ENCODE results near the gene KCNK5.

Gene KCNK5

DNA sequence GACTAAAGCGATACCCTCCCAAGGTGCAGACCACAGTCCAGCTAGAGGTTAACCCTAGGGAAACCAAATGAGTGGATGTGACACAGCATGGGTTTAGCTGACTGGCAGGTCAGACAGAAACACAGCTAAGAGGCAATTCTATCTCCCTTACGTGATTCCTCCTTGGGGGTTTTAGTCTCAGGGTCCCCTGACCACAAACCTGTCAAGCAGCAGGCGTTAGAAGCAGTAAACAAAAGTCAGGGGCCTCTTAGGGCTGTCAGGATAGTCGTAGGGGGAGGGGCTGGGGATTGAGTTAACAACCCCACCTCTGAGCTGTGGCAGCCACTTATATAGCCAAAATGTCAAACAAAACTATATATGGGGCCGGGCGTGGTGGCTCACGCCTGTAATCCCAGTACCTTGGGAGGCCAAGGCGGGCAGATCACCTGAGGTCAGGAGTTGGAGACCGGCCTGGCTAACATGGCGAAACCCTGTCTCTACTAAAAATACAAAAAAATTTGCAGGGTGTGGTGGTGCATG lies 13.6 kb downstream of the KCNK5 start:
- no peak for DNase-seq (ENCODE audit: low spot score)

DNA sequence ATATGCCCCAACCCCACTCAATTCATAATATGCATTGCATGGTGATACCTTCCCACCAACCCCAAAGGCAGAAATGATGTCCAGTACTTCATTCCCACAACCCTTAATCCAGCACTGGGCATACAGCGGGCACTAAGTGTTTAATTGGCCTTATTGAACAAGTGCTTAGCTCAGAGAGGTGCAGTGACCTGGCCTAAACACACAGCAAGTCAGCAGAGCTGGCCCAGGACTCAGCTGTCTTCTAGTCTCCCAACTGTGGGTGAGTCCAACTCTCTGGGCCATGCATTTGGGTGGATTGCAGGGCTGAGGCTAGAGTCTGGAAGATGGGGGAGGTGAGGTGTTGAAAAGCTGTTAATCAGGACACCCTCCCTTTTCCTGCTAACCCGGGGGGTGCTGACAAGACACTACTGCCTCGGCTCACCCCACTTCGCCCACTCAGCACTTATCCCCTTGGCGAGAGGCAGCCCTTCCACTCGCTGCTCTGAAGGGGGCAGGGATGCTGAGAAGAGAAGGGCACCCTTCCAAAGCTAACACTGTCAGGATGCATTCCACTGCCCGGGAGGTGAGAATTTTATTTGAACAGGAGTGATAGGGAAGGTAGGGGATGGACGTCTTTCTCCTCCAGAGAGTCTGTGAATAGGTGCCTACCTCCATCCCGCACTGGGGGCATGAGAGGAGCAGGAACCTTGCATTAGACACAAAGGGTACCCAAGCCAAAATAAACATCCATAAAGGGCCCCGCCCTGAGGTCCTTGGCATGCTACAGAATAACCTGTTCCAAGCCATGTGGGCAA lies 14.2 kb downstream of the KCNK5 start:
- no peak for DNase-seq (ENCODE audit: low spot score)

DNA sequence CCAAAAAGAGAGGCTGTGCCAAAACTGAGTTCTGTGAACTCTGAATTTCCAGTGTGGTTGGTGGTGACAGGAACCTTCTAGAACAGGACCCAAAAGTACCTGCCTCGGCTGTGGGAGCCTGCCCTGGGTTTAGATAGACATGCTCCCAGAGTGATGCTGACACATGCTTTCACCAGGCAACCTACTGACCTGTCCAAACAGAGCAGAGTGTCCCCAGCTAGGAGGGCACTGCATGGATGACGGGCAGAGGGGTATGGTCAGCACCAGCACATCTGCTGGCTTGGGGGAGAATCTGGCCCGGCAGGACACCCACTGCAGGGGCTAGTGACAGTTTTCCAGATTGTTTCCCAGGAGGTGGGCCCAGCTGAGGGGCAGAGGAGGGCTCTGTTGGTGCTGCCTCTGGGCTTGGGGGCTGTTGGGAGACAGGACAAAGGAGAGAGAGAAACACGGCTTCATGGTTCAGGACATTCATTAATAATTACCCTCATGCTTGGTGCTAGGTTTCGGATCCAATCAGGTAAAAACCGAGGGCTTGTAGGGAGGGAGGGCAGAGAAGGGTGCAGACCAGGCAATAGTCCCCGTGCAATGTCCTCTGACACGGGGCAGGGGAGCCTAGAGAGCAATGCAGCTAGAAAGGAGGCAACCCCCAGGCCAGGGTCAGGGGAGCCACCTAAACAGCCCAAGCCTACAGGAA lies 15.0 kb downstream of the KCNK5 start:
- no peak for DNase-seq (ENCODE audit: low spot score)

DNA sequence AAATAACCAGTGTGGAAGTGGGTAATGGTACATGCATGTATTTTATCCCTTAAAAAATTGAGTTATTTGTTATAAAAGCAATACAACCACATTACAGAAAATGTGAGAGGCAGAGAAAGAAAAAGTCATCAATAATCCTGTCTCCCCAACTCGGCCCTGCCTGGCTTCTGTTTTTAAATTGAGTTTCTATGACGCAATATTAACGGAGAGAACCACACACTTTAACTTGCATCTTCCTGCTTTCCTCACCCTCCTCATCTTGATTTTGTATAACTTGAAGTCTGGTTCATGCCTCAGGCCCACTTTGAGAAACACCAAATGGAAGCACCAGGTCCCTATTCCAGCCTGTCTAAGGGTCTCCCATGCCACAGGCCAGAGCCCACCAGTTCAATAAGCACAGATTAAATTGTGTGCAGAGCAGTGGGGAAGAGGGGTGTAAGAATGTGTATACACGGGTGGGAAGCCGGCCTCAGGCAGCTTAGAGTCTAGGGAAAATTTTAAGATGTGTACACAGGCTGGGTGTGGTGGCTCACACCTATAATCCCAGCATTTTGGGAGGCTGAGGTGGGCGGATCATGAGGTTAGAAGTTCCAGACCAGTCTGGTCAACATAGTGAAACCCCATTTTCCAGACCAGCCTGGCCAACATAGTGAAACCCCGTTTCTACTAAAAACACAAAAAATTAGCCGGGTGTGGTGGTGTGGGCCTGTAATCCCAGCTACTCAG lies 15.9 kb downstream of the KCNK5 start:
- DNase-seq (ENCODE audit: low spot score), result no peak

DNA sequence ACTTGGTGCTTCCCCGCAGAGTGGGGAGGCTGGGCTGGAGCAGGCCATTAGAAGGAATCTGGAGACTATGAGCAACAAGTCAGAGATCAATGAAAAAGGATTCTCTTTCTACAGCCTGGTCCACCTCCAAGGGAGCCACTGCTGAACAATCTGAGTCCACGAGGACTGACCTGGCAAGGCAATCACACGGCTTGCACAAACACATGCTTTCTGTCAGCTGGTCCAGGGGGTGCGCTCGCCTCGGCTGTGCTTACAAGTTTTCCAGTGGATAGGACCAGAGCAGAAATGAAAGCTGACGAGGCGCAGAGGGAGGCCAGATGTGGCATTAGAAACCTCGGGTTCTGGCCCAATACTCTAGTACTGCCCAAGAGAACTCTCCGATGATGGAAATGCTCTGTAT lies 18.1 kb downstream of the KCNK5 start:
- no peak for DNase-seq (ENCODE audit: low spot score)

DNA sequence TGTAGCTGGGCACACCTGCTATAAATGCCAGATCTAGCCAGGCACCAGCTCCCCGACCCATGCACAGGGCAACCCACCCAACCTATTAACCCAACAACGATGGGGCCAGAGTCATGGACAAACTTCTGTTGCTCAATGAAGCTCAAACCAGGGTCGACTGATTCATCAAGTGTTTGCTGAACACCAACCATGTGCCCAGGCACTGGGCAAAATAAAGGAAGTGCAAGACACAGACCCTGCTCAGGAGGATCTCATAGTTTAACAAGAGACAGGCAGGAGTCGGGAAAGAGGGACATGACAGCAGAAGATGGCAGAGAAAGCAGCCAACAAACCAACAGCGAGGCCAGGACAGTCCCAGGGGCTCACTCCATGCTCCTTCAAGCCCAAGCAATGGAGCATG lies 18.8 kb downstream of the KCNK5 start:
- no peak for DNase-seq (ENCODE audit: low spot score)

DNA sequence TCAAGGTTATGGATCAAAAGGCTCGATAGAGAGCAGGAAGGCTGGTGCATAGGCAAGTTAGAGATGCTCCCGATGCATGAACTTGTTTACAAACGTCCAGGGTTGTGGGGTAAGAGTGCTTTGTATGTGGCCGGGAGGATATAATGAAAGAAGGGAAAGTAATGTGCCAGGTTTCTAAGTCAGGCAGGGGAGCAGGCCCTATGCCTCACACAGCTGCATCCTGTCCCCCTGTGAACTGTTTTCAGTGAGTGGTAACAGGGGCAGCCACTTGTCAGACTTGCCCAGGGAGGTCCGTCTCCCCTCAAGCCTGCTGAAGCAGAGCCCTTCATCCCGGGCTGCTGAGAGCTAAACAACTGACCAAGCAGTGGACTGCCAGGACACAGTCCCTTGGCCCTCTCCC lies 19.4 kb downstream of the KCNK5 start:
- no peak for DNase-seq (ENCODE audit: low spot score)

DNA sequence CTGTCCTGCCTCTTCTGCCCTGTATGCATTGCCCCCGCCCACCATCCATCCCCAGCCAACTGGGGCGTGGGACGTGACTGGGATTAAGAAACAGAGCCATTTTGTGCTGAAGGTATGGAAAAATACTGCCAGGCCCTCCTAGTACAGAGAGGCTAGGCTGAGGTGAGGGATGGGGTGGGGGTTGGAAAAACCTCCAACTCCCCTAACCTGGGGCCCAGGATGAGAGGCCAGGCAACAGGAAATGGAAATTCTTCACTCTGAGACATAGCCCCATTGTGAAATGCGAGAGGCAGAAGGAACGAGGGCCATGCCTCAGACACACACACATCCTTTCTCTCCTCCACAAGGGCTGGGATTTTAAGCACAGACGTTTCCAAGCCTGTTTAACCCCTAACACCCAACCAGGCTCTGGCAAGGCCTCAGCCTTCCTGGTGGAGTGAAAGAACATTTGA lies 19.9 kb downstream of the KCNK5 start:
- DNase-seq (ENCODE audit: low spot score), result no peak

DNA sequence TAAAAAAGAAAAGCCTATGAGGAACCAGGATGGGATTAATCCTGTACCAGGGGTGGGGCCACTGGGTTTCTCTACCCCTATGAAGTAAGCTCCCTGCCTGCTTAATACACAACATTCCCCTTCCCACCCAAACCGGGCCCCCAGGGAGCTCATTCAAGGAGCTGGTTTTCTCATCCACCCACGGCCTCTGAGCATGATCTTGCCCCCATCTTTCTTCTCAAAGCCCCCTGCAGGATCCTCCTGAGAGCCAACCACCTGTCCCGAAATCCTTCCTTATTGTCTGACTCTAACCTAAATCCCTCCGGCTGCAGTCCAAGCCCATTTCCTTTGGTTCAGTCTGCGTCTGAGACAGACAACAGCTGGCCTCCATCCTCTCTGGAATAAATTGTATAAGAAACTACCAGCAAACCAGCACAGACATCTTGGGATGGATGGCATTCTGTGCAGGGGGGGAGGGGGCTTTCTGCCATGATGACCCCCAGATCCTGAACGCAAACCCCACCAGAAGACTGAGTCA lies 21.0 kb downstream of the KCNK5 start:
- peak; percentile 77 for DNase-seq (ENCODE audit: low spot score)

DNA sequence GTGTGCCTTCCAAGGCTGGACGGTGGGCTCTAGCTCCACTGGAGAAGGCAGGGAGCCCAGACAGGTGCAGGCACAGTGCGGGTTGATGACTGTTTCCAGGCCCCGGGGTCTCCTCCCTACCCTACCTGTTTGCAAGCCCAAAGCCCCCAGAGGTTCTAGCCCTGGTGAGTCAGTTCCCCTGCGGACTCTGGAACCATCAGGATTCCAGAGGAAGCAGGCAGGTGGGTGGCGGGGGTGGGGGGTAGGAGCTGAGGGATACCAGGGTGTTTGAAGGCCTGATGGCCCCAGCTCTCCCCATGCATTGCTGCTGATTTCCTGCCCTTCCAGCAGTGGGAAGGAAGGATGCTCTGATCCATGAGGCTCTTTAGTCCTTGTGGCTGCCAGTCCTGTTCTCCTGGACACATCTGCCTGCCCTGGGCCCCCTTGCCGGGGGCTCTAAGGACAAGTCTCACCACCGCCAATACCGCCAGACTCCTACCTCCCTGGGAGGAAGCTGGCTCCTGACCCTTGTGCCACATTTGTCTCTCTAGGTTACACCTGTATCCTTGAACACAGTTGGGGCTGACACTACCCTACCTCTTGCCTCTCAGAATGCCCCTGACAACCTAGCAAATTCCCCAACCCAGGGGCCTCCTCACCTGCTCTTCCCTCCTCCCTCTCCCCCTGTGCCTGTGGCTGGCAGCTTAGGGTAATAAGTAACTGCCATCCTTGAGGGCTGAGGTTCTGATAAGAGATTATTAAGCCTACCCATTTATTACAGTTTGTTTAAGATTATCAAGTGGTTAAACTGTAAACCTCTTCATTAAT lies 21.7 kb downstream of the KCNK5 start:
- DNase-seq (ENCODE audit: low spot score), result no peak

DNA sequence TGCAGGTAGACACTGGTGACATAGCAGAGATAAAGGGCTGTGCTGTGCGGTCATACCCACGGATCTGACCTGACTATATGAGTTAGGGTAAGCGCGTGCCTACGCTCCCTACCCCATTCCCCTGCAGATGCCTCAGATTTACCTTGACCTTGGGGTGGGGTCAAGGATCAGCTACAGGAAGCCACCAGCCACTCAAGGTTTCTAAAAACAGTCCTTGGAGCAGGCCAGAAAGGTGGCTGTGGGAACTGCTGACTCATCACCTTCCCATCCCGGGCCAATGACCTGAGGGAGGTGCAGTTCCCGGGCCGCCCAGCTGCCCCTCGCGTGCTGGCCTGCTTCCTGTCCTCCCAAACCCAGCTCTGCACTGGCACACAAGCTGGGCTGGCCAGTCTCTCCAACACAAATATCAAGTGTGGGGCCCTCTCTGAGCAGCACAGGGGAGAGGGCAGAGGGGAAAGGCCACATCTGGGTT lies 23.0 kb downstream of the KCNK5 start:
- DNase-seq (ENCODE audit: low spot score), result no peak

DNA sequence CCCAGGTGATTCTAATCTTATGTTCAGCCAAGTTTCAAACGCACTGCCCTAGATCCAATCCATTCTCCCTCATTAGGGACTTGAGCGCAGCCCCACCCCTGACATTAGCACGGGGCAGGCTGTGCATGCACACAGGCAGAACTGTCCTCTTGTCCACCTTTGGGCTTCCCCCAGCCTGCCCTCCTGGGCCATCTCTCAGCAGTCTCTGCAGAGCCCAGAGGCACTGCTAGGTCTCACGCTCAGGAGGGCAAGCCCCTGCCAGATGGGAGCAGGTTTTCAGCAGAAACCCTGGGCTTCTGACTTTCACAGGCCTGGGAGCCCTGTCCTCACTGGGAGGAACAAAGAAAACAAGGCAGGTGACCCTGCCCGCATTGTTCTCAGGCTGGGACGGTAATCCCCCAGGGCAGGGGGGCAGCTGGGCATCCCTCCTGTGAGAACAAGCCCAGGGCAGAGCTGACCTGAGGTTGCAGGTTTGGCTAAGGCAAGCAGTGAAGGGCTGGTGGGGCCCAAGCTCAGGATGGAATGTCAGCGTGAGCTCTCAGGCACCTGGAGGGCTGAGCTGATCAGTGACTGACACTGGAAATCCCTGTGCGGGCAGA lies 24.5 kb downstream of the KCNK5 start:
- no peak for DNase-seq (ENCODE audit: low spot score)

DNA sequence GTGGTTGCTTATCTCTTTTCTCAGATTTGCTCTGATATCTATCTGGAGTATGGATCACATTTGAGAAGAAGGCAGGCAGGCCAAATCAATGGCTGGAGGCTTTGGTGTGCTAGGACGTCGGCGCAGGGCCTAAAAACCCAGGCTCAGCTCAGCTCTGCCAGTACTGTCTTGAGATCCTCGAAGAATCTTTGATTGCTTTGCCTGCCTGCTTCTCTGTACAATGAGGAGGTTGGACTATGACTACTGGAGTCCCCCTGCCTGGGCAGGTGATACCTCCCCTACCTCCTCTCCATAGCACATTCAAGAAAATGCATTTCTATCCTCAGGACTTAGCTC lies 25.1 kb downstream of the KCNK5 start:
- DNase-seq (ENCODE audit: low spot score), result no peak

DNA sequence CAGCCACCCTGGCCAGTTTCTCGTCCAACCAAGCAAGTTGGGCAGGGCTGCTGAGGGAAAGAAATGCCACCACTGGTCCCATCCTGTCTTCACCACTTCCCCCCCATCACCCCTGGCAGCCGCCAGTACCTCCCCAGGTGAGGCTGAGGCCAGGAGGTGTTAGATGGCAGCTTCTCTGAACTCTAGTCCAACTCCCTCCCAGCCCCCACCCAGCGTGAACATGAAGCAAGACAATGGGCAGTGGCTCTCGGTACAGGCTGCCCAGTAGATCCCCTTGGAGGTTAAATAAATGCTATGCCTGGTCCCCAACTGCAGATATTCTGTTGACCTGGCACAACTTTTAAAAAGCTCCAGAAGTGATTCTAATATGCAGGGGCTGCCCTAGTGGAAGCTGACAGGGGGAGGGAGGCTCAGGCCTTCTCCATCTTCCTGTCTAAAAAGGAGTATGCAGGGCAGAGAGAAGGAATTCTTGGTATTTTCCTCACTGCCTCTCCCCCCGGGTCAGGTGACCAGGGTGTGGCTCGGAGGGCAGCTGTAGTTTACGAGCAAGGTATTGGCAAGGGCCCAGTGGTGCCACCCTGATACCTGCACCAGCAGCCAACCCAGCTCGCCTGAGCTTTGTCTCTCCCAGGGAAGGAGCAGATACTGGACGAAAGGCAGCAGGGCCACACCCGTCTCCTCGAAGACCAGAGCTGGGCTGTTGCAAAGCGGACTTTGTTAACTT lies 25.7 kb downstream of the KCNK5 start:
- DNase-seq (ENCODE audit: low spot score), result no peak

DNA sequence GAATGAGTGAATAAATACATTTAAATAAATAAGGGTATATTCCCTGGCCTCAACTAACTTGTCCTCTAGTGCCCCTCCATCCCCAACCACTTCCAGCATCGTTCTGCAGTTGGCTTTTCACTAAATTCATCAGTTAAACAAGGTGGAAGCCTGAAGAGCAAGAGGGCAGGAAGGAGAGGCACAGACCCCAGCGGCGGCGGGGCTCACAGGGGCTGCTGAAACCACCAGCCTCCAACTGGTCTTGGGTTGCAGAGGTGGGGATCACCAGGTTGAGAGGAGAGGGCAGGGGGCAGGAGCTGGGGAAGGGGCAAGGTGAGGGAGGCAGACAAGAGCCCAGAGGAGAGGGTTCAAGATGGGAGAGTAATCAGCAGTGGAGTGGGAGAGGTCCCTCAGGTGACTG lies 27.1 kb downstream of the KCNK5 start:
- DNase-seq (ENCODE audit: low spot score), result no peak

DNA sequence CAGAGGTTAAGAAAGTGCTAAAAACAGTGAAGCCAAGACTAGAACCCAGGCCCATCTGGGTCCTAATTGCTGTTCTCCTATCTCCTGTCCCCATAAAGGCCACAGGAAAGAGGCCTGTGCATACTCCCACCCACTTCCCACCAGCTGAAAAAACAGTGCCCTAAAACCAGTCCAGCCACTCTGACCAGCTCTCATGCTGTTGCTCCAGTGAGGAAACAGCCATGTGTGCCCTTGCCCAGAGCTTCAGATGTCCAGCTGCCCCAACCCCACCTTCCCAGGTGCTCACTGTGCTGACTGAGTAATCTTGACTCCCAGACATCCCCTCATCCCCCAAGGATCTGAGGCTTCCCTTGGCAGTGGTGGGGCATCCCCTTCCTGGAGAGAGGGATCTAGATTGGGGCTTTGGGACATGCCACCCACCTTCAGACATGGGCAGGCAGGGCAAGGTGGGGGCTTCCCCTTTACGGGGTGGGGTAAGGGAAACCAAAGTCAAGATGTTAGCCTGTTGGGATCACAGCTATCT lies 28.7 kb downstream of the KCNK5 start:
- no peak for DNase-seq (ENCODE audit: low spot score)

DNA sequence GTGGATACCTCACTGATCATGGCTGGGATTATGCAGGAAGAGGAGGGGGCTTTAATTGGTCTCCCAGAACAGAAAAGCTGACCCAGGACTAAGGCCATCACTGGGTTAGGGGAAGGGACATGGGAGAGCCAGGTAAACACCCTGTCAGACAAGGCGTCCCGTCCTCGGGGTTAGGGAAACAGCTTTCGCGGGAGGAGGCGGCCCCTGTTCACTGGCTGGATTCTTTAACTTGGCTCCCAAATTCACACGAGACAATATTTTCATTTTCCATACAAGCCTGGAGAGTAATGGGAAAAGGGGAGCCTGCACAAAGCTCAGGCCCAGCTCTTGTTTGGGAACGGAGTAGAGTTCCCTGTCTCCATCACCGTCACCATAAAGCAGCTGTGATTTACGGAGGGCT lies 29.3 kb downstream of the KCNK5 start:
- DNase-seq (ENCODE audit: low spot score), result no peak

DNA sequence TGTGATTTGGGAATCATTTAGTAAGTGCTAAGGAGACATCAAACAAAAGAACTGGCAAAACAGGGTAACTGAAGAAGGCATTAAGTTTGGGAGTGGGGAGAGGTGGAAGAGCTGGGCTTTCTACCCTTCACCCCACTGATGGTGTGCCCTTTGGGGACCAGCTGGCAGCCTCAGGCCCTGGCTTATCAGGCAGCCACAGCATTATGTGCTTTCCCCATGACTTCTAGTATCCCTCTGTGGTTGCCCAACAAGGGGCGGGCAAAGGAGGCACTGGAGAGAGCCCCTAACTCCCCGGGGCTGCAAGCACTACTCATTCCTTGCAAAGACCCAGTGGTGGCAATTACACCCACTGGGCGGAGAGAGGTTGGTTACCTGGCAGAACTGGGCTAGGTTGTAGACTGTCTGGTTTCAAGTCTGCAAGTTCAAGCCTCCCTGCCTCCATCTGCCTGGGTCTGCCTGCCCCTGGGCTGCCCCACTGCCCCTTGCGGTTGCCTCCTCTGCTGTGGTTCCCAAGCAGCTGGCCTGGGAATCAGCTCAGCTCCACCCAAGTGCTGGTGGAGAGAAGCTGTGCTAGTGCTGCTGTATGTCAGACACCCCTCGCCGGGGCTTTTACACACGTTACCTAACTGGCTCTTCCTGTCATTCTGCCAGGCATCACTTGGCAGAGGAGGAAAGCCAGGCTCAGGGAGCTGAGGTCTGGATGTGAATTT lies 29.9 kb downstream of the KCNK5 start:
- DNase-seq (ENCODE audit: low spot score), result no peak

DNA sequence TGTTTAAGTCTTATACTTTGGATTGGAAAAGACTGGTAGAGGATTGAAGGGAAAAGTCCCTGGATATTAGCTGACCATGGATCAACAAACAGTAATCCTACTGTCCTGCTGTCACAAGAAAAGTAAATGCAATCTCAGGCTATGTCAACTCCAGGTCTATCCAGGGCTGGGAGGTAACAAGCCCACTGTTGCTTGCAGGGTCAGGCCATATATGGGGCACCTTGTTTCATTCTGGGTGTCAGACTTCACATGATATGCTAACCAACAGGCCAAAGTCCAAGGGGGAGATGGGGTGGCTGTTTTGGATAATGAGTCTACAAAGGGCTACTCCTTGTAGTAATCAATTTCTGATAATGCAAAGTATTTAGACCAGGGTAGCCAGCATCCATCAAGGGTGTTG lies 30.7 kb downstream of the KCNK5 start:
- no peak for DNase-seq (ENCODE audit: low spot score)
